SK-N-SH treated with all-trans-retinoic acid at 6 μM for 48 hours (cell line): ENCODE measurements around the gene TMEM229B.

Source experiments
- ATAC-seq: fragments of 200-7000 bp; cut with Tn5 transposase; 3 replicates; pipeline ENCODE4 v1.9.1; 2020; ENCODE audit warnings: mild to moderate bottlenecking, moderate library complexity
- ARNTL ChIP-seq: fragments of 450-650 bp; formaldehyde crosslinking; IDR thresholded peaks from 2 replicates; pipeline ENCODE4 v1.5.0; 2020; ENCODE audit warnings: low read depth, mild to moderate bottlenecking, moderate library complexity, borderline replicate concordance
- BACH2 ChIP-seq: fragments of 250-450 bp; sonication (Bioruptor Pico); IDR thresholded peaks from 2 replicates; pipeline ENCODE4 v1.9.0; 2021; ENCODE audit warnings: mild to moderate bottlenecking, borderline replicate concordance
- CSDC2 ChIP-seq: fragments of 250-450 bp; sonication (Bioruptor Pico); IDR thresholded peaks from 2 replicates; pipeline ENCODE4 v1.5.0; 2020; ENCODE audit warnings: mild to moderate bottlenecking, moderate library complexity
- ESRRG ChIP-seq: fragments of 250-450 bp; sonication (Bioruptor Pico); IDR thresholded peaks from 2 replicates; pipeline ENCODE4 v1.6.1; 2021; ENCODE audit warnings: mild to moderate bottlenecking
- GLIS3 ChIP-seq: fragments of 250-450 bp; sonication (Bioruptor Pico); IDR thresholded peaks from 2 replicates; pipeline ENCODE4 v1.5.0; 2020; ENCODE audit warnings: mild to moderate bottlenecking, moderate library complexity
- ISL1 ChIP-seq: fragments of 250-450 bp; sonication (Bioruptor Pico); IDR thresholded peaks from 2 replicates; pipeline ENCODE4 v2.1.2; 2022; ENCODE audit warnings: mild to moderate bottlenecking, moderate library complexity
- OSR1 ChIP-seq: fragments of 250-450 bp; sonication (Bioruptor Pico); IDR thresholded peaks from 2 replicates; pipeline ENCODE4 v1.8.0; 2022; ENCODE audit warnings: moderate library complexity, mild to moderate bottlenecking, inconsistent platforms
- PATZ1 ChIP-seq: fragments of 250-450 bp; sonication (Bioruptor Pico); IDR thresholded peaks from 2 replicates; pipeline ENCODE4 v1.8.0; 2020; ENCODE audit warnings: mild to moderate bottlenecking, moderate library complexity, borderline replicate concordance
- POU6F1 ChIP-seq: fragments of 250-450 bp; sonication (Bioruptor Pico); IDR thresholded peaks from 2 replicates; pipeline ENCODE4 v1.8.0; 2021; ENCODE audit warnings: low read depth, mild to moderate bottlenecking, moderate library complexity, borderline replicate concordance
- PPARA ChIP-seq: fragments of 250-450 bp; sonication (Bioruptor Pico); IDR thresholded peaks from 2 replicates; pipeline ENCODE4 v1.5.0; 2020; ENCODE audit warnings: mild to moderate bottlenecking, borderline replicate concordance
- RARB ChIP-seq: fragments of 250-450 bp; sonication (Bioruptor Pico); IDR thresholded peaks from 2 replicates; pipeline ENCODE4 v1.8.0; 2021; ENCODE audit warnings: mild to moderate bottlenecking, moderate library complexity
- SNAI2 ChIP-seq: fragments of 250-450 bp; sonication (Bioruptor Pico); IDR thresholded peaks from 2 replicates; pipeline ENCODE4 v1.5.0; 2020; ENCODE audit warnings: mild to moderate bottlenecking, moderate library complexity
- TCF4 ChIP-seq: fragments of 250-450 bp; sonication (Bioruptor Pico); IDR thresholded peaks from 2 replicates; pipeline ENCODE4 v1.8.0; 2021; ENCODE audit warnings: mild to moderate bottlenecking, moderate library complexity, borderline replicate concordance
- TOX ChIP-seq: fragments of 250-450 bp; sonication (Bioruptor Pico); IDR thresholded peaks from 2 replicates; pipeline ENCODE4 v1.8.0; 2021; ENCODE audit warnings: mild to moderate bottlenecking, moderate library complexity, borderline replicate concordance
- ZC3H10 ChIP-seq: fragments of 250-450 bp; sonication (Bioruptor Pico); IDR thresholded peaks from 2 replicates; pipeline ENCODE4 v1.5.1; 2021; ENCODE audit warnings: mild to moderate bottlenecking, moderate library complexity
- ZFP3 ChIP-seq: fragments of 250-450 bp; sonication (Bioruptor Pico); IDR thresholded peaks from 2 replicates; pipeline ENCODE4 v1.5.0; 2020; ENCODE audit warnings: mild to moderate bottlenecking, moderate library complexity
- ZFP30 ChIP-seq: fragments of 450-650 bp; formaldehyde crosslinking; IDR thresholded peaks from 2 replicates; pipeline ENCODE4 v1.5.0; 2022; ENCODE audit warnings: mild to moderate bottlenecking, moderate library complexity
- ZNF565 ChIP-seq: fragments of 450-650 bp; formaldehyde crosslinking; conservative IDR thresholded peaks from 2 replicates; pipeline ENCODE4 v1.5.0; 2020; ENCODE audit warnings: low read depth, mild to moderate bottlenecking, moderate library complexity
- ZNF8 ChIP-seq: fragments of 450-650 bp; formaldehyde crosslinking; IDR thresholded peaks from 2 replicates; pipeline ENCODE4 v1.5.0; 2020; ENCODE audit warnings: mild to moderate bottlenecking, moderate library complexity
- TF ChIP-seq, protein P1 (sequence below): fragments of 250-450 bp; sonication (Bioruptor Pico); IDR thresholded peaks from 2 replicates; pipeline ENCODE4 v1.5.1; 2021; ENCODE audit warnings: mild to moderate bottlenecking, moderate library complexity
- TF ChIP-seq, protein P2 (sequence below): fragments of 250-450 bp; sonication (Bioruptor Pico); IDR thresholded peaks from 2 replicates; pipeline ENCODE4 v1.5.1; 2020; ENCODE audit warnings: low read depth, mild to moderate bottlenecking, moderate library complexity

Gene TMEM229B

GRCh38 chr14:67441256-67441655 lies 47.3 kb downstream of the TMEM229B start:
- no peak for ATAC-seq
- TF ChIP-seq ZNF565 (no peak), TOX (CRISPR knock-in tag) (no peak), BACH2 (no peak), TCF4 (CRISPR knock-in tag) (no peak), SNAI2 (CRISPR knock-in tag) (no peak), ESRRG (CRISPR knock-in tag) (no peak), RARB (CRISPR knock-in tag) (no peak), ZNF8 (CRISPR knock-in tag) (no peak), PATZ1 (CRISPR knock-in tag) (no peak)
- TF ChIP-seq, protein P1, sequence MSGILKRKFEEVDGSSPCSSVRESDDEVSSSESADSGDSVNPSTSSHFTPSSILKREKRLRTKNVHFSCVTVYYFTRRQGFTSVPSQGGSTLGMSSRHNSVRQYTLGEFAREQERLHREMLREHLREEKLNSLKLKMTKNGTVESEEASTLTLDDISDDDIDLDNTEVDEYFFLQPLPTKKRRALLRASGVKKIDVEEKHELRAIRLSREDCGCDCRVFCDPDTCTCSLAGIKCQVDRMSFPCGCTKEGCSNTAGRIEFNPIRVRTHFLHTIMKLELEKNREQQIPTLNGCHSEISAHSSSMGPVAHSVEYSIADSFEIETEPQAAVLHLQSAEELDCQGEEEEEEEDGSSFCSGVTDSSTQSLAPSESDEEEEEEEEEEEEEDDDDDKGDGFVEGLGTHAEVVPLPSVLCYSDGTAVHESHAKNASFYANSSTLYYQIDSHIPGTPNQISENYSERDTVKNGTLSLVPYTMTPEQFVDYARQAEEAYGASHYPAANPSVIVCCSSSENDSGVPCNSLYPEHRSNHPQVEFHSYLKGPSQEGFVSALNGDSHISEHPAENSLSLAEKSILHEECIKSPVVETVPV (CRISPR knock-in tag), result no peak
- TF ChIP-seq, protein P2, sequence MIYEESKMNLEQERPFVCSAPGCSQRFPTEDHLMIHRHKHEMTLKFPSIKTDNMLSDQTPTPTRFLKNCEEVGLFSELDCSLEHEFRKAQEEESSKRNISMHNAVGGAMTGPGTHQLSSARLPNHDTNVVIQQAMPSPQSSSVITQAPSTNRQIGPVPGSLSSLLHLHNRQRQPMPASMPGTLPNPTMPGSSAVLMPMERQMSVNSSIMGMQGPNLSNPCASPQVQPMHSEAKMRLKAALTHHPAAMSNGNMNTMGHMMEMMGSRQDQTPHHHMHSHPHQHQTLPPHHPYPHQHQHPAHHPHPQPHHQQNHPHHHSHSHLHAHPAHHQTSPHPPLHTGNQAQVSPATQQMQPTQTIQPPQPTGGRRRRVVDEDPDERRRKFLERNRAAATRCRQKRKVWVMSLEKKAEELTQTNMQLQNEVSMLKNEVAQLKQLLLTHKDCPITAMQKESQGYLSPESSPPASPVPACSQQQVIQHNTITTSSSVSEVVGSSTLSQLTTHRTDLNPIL (CRISPR knock-in tag), result no peak
- TF ChIP-seq, all 23 proteins: peak for 0

DNA sequence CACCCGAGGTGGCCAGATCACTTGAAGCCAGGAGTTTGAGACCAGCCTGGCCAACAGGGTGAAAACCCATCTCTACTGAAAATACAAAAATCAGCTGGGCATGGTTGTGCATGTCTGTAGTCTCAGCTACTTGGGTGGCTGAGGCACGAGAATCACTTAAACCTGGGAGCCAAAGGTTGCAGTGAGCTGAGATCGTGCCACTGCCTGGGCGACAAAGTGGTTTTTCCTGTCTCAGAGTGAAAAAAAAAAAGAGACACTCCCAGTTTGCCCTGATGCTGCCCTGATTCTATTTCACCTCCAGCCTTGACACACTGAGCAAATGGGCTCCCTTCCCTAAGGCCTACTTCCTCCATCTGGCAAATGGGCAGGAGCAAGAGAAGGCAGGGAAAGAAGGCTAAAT lies 48.0 kb downstream of the TMEM229B start:
- no peak for ATAC-seq
- TF ChIP-seq SNAI2 (CRISPR knock-in tag) (no peak), GLIS3 (CRISPR knock-in tag) (no peak), CSDC2 (no peak), ARNTL (CRISPR knock-in tag) (no peak), BACH2 (no peak), ZNF565 (no peak), PATZ1 (CRISPR knock-in tag) (no peak)

DNA sequence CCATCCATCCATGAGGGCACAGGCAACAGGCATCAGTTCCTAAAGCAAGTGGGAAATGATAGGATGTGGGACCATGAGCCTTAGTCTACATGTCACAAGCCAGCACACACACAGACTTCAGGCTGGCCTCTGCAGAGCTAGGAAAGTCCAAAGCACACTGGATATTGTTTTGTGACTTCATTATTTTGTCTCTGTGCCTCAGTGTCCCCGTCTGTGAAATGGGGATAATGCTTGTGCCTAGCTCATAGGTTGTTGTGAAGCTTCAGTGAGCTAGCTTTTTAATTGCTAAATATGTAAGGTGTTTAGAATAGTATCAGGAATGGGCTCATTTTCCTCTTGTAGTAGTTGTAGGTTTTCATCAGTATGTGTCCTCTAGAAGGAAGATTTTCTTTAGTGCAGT lies 49.6 kb downstream of the TMEM229B start:
- no peak for ATAC-seq
- TF ChIP-seq POU6F1 (CRISPR knock-in tag) (no peak), ZNF565 (no peak), ZFP30 (CRISPR knock-in tag) (no peak), SNAI2 (CRISPR knock-in tag) (no peak), ZNF8 (CRISPR knock-in tag) (no peak), PATZ1 (CRISPR knock-in tag) (no peak), RARB (CRISPR knock-in tag) (no peak), ZC3H10 (CRISPR knock-in tag) (no peak), ESRRG (CRISPR knock-in tag) (no peak), TCF4 (CRISPR knock-in tag) (no peak), ISL1 (CRISPR knock-in tag) (no peak), GLIS3 (CRISPR knock-in tag) (no peak), ZFP3 (CRISPR knock-in tag) (no peak), BACH2 (no peak), PPARA (CRISPR knock-in tag) (no peak), OSR1 (CRISPR knock-in tag) (no peak), ARNTL (CRISPR knock-in tag) (no peak)
- TF ChIP-seq, protein P1 (CRISPR knock-in tag), result no peak
- TF ChIP-seq, all 23 proteins: peak for 0
